ENCODE results near the gene INTS7.
"Not testable (repeated sequence)": the region's sequence is repeated elsewhere in the genome, so short reads cannot be mapped to it uniquely, and the experiment has no call there.

Gene INTS7

DNA sequence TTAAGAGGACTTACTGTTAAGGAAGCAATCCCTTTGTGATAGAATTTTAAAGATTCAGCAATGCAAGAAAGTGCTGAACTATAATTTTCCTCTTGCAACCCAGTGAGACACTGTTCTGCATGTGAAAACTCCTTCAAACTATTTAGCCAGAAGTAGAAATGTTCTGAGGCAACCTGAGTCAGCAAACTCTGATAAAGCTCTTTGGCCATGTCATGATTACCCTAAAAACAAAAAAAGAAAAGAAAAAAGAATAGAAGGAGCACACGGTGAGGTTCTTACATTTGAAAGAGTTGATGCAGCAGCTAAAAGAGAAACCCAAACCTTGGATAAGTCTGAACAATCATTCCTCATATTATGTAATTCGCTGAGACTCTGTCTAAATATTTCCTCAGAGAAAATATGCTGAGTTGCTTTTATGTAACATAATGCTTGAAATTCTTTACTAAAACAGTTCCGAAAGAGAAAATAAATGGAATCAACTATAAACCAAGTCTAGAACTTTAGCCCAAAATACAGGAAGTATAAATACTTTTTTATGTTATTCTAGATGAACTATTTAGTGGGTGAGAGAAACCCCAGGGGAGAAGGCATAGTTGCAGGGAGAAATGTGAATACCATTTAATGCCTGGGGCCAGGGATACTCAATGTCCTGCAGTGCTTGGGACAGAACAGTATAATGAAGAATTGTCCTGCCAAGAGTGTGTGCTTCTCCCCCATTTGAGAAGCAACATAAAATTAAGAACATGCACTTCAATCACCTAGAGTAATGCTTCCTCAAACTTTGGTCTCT lies 60.0 kb downstream of the INTS7 start:
- no peak for DNase-seq

DNA sequence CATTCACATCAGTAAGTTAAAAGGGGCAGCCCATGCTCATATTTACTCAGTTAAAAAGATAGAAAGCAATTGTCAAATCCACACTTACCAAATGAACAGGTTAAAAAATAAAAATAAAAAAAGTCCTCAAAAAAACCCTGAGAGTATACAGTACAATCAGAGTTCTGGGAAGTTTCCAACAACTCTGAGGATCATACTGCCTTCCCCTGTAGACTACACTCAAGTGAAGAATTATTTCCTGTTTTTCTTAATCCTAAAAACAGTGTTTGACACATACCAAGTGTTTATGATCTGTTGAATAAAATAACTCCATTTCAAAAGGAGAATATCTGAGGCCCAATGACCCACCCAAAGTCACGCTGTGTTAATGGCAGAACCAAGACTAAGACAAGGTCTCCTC lies 61.8 kb downstream of the INTS7 start:
- DNase-seq = no peak

DNA sequence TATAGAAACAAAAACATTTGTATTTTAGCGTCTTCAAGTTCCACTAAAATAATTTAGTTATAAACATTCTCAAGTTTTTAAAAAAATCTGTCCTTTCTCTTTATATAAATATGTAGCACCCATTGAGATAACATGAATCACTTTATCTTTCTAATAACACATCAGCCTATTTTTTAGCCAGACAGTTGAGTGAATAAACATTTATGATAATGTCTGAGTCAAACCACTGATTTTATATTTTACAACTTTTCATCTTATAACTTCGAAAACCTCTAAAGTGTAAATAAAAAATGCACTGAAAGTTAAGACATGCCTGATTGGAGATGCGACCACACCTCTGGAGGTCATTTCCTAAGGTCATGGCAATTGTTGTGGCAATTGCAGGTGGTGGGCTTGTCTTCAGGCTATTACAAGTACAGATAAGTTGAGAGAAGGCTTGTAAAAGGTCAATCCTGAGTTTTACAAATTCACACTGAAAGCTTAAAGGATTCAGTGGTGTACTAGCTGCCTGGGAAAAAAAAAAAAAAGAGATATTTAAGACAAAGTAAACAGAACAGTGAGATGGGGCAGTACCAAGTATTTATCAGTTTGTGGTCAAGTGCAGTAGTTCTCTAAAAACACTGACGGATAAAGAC lies 67.0 kb downstream of the INTS7 start:
- DNase-seq = no peak

DNA sequence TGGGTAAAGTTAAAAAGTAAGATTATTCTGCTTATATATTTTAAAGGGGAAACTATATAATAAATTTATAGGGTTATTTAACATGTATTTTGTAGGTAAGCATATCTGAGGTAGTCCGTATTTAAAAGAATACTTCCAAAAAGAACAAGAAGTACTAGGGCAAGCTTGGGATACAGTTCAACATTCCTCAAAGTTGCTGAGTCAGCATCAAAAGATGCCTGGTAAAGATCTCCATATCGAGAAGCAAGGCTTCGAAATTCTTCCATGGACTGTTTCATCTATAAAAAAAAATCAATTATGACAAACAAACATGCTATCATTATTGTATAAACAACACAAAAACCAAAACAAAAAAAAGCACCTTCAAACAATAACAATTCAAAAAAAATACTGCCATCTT lies 67.7 kb downstream of the INTS7 start:
- DNase-seq = no peak

DNA sequence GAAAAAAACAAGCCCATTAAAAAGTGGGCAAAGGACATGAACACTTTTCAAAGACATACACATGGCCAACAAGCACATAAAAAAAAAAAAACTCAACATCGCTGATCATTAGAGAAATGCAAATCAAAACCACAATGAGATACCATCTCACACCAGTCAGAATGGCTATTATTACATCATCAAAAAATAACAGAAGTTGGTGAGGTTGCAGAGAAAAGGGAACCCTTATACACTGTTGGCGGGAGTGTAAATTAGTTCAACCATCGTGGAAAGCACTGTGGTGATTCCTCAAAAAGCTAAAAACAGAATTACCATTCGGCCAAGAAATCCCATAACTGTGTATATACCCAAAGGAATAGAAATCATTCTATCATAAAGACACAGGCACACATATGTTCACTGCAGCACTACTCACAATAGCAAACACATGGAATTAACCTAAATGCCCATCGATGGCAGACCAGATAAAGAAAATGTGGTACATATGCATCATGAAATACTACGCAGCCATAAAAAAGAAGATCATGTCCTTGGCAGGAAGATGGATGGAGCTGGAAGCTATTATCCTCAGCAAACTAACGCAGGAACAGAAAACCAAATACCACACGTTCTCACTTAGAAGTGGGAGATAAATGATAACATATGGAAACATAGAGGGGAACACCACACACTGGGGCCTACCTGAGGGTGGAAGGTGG lies 70.1 kb downstream of the INTS7 start:
- peak; percentile 77 for DNase-seq

DNA sequence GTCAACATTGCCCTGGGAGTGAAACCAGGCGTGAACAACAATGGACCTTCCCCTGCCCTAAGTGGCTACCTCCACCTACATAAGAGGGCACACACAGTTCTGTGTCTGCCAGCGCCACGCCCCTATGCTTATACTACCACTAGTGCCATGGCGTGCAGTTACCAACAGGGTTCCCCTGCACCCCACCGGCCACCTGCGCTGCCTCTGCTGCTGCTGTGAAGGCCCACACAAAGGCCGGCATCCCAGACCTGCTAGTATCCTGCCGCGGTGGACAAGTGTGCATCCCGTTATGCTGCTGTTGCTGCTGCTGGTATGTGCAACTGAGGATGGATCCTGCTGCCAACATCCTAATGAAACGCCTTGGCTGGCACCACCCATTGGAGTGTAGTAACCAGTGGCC lies 75.7 kb downstream of the INTS7 start:
- no peak for DNase-seq

DNA sequence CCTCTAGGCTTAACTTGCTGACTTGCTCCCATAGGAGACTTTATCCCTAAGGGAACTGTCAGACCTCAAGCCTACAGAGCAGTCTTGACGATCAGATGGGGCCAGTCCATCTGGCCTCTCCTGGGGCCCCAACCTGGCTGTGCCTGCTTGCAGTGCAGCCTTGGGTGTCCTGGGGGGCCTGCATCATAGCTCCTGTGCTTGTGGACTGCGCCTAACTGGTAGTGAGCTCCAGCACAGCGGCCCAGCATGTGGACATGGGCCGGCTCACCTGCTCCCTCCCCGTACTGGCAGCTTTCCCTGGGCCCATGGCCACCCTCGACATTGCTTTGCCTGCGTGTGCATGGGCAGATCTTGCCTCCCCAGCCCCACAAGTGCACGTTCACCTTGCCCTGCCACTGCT lies 76.1 kb downstream of the INTS7 start:
- DNase-seq = no peak

DNA sequence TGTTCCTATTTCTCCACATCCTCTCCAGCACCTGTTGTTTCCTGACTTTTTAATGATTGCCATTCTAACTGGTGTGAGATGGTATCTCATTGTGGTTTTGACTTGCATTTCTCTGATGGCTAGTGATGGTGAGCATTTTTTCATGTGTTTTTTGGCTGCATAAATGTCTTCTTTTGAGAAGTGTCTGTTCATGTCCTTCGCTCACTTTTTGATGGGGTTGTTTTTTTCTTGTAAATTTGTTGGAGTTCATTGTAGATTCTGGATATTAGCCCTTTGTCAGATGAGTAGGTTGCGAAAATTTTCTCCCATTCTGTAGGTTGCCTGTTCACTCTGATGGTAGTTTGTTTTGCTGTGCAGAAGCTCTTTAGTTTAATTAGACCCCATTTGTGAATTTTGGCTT lies 81.3 kb downstream of the INTS7 start:
- DNase-seq = not testable (repeated sequence)

DNA sequence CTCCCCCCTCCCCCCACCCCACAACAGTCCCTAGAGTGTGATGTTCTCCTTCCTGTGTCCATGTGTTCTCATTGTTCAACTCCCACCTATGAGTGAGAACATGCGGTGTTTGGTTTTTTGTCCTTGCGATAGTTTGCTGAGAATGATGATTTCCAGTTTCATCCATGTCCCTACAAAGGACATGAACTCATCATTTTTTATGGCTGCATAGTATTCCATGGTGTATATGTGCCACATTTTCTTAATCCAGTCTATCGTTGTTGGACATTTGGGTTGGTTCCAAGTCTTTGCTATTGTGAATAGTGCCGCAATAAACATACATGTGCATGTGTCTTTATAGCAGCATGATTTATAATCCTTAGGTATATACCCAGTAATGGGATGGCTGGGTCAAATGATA lies 81.8 kb downstream of the INTS7 start:
- DNase-seq = not testable (repeated sequence)

DNA sequence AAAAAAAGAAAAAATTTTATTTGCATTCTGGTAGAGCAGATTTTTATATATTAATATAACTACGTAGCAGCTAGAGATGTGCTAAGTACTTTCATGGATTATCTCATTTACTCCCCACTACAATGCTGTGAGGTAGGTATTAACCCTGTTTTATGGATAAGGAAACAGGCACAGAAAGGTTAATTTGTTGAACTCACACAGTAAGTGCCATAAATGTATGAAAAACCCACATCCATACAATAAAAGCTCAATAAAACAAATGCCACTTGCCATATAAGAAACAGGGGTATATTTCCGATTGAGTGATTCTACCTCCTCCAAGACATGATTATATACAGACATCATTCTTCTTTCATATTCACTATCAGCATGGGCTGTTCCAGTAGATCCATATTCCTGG lies 83.1 kb downstream of the INTS7 start:
- no peak for DNase-seq

DNA sequence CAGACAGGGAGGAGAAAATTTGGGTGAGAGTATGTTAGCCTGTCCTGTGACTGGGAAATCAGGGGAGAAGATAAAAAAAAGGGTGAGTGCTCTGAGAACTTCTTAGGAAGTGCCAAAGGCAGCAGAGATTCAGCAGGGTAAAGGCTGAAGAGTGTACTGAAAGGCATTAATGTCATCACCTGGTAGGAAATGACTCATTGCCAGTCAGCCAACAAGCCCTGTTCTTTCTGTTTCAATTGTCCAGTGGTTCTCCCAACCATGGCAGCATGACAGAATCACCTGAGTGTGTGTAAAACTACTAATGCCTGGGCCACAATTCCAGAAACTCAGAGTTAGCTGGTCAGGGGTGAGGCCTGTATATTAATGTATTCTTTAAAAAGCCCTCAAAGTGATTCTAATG lies 83.5 kb downstream of the INTS7 start:
- no peak for DNase-seq

DNA sequence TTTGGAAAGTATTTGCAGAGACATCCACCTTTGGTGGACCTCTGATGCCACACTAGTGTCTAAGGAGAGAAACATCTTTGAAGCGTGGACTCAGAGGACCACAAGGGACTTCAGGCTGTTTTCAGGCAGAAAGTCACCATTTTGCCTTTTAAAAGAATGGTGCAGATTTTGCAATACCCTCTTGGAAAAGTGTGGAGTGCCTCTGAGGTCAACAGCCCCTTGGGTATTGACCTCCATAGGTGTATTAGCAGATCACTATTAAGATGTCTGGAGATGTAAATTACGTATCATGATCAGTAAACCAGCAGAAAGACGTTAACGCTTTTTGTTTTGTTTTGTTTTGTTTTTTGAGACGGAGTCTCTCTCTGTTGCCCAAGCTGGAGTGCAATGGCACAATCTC lies 87.0 kb downstream of the INTS7 start:
- DNase-seq = no peak

DNA sequence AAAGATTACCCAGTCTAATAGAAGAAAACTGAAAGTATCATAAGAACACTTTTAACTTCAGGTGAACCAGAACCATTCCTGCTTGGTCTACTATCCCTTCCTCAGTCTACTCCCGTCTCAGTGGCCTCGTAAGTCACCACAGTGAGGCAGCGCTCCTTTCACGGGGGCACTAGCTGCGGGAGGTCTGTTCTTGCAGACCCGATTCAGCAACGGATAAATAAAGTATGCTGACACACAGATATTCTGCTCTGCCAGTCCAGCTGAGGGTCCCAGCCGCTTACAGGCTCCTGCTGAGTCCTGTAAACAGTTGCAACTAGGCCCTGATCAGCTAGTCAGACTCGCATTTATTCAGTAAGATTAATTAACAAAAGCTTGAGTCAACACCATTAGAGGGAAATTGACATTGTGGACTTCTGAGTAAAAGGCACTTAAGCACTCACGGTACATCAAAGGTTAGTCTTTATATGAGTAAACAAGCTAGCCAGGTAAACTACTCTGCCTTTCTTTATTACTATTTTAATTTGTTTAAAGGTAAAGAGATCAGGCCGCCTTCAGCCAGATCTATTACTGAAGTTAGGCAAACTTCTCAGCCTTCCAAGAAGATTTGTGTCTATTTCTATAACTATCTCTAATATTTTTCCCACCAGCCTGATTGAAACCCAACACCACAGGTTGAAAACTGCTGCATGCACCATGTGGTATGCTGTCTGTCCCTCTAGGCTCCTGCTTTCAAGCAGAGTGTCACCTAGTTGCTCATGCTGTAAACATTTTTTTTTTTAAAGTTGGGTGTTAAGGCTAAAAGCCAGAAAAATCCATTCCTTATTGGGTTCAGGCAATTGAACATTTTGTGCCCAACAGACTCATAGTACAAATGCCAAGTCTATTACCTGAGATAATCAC lies 87.7 kb downstream of the INTS7 start:
- DNase-seq = no peak

DNA sequence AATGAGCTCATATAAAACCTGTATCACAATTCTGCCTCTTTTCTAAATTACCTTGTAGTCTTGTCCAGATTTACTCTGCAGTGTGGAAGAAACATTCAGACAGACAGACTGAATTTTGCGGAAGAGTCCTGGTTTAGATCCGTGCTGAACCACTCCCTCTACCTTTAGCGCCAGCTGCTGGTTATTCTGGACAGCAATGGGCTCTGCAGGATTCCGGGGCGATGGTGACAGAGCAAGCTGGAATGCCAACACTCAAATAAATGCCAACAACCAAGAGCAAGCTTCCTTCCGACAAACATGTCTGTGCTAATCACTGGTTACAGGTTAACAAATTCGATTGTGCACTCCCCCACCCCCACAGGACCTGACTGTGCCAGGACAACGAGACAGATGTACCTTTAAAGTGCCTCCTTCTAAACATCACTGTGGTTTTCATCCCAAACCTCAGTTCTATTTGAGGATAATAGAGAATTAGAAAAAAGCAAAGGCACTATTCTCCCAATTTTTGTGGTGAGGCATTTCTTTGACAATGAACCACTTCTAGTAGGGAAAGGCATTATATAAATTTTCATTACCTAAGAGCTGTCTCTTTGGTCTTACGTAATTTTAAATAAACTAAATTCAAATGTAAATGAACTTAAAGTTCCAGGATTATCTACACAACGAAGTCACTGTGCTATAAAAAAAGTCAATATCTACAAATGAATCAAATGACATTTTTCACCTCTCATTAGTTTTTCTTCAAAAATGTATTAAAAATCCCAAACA lies 90.4 kb downstream of the INTS7 start:
- no peak for DNase-seq

DNA sequence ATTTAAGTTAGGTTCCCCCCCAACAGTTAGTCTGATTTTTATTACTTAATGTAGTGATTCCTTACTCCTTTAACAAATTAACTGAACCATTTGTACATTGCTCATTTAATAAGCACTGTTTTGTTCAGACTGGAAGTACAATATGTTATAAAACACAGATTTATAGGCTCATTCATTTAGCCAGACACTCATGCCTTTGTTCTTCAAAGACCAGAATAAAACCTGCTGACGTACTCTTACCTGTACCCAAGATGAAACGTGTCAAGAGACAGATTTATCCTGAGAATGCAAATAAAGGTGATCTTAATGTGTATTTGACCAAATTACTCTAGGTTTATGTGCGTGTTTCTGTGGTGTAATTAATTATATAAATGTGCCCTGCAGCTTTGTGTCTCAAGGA lies 92.8 kb downstream of the INTS7 start:
- DNase-seq = no peak

DNA sequence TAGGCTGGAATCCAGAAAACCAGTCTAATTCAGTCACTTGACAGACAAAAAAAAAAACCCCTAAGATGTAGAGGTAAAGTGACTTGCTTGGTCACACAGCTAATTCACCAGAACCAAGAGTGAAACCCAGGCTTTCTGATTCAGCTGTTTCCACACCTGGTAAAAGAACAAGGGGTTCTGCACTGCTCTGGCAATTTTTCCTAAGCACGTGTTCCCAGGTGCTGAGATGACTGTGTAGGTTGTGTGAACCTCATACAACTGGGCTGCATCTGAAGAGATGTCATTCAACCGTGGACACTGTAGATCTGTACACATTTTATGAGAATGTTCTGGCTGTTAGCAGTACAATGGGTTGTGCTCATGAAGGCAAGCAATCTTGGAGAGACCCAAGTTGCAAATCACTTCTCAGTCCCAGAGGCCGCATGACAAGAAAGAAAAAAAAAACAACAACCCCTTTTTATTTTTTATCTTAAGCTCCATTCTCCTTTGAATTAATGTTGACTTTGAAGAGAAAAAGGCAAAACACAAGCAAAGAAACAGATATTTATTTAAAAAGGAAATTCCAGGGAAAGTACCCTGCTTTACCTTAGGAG lies 95.4 kb downstream of the INTS7 start:
- no peak for DNase-seq

DNA sequence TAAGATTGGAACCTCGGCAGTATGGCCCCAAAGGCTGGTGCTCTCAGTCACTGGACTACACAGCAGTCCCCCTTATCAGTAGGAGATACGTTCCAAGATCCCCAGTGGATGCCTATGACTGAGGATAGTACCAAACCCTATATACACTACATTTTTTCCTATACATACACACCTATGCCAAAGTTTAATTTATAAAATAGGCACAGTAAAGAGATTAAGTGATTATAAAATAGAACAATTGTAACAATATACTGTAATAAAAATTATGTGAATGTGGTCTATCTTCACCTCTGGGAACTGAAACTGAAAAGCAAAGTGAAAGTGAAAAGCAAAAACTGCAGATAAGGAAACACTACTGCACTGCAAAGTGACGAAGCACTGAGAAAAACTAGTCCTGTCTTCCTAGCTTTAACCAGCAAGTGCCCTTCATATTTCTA lies 96.8 kb downstream of the INTS7 start:
- DNase-seq = no peak

DNA sequence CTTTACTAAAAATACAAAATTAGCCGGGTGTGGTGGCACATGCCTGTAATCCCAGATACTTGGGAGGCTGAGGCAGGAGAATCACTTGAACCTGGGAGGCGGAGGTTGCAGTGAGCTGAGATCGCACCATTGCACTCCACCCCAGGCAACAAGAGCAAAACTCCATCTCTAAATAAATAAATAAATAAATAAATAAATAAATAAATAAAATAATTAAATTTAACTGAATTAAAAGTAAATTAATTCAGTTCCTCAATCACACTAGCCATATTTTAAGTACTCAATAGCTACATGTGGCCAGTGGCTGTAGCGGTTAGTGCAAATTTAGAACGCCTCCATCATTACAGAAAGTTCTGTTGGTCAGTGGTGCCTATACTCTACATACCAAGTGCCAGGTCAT lies 97.9 kb downstream of the INTS7 start:
- not testable (repeated sequence) for DNase-seq

DNA sequence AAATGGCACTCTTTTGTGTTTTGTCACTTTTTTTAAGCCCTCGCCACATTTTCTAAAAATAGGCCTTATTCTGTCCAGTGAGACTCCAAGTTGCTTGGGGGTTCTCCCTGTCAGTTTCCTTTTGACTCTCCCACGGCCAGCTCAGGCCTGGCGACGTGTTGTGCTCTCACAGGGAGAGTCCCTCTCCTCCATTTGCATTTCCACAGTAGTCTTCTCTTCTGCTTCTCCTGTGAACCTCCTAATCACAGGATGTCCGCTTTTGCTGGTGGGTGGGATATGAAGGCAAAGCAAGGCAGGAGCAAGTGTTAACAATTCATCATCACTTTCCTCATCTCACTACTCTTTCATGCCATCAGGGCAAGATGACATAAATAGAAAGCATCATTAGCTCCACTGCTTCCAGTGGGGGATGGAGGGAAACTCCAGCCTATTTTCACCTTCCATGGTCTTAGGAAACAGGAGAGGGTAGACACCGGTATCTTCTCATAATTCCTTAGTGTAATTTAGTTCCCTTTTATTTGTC lies 99.8 kb downstream of the INTS7 start:
- no peak for DNase-seq

DNA sequence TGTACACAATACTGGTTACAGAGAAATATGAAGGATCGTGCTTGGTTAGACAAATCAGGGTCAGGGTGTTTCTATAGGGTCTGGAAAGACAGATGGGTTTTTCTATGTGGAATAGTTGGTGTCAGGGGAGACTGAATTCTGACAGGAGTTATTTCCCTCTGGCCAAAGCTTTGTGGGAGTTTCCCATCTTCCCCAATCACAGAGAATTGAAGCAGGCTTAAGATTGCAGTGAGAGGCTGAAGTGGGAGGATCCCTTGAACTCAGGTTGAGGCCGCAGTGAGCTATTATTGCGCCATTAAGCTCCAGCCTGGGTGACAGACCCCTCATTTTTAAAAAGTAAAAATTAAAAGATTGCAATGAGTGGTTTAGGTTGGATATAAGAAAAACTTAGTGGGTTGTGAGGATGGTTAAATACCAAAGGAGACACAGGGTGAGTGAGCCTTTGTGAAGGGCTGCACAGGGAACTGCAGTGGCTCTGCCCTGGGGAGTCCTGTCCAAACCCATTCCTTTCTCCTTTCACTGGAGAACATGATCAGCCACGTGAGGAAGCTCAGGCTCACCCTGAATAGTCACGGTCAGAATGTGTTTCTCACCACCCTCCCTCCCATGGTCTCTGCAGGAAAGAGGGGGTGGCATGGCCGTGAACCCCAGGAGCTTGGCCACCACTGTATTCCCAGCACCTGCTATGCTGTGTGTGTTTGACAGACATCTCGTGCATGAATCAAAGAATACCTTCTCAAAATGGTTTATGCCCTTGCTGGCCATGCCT lies 101.2 kb downstream of the INTS7 start:
- DNase-seq = no peak

DNA sequence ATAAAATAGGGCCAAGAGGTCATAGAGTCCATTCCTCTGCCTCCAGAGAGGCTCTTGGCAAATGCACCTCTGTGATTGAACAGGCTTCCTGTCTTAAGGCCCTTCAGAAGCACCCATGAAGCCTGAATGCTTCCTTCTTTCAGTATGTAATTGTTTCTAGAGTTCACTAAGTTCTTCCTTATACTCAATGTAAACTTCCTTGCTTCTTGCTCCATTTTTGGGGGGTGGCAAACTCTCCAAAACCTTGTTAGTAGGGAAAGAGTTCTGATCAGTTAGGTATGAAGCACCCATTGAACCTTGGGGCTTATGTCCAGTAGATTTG lies 102.5 kb downstream of the INTS7 start:
- DNase-seq = no peak
